OCI-LY1 (cell line): ENCODE measurements around the gene MET.
A peak's percentile ranks its signal among the peaks of the same experiment; 100 is the strongest.

ENCODE experiments used
- H2AFZ ChIP-seq: fragments of 200-600 bp; sonication (generic), shearing (Covaris generic); 2 replicates; pipeline ENCODE4 v1.6.0; 2014; ENCODE audit warnings: antibody characterized with exemption, mild to moderate bottlenecking, low read length
- H3F3A ChIP-seq: fragments of 200-600 bp; sonication (generic), shearing (Covaris generic); 2 replicates; pipeline ENCODE4 v1.6.0; 2014; ENCODE audit warnings: mild to moderate bottlenecking, antibody characterized with exemption, low read length, moderate library complexity; ENCODE audit not compliant: insufficient read depth
- H3K27ac ChIP-seq: fragments of 200-600 bp; sonication (generic); 2 replicates; pipeline ENCODE4 v1.5.1; 2014; ENCODE audit warnings: low read length, mixed run types, mild to moderate bottlenecking, low read depth; ENCODE audit not compliant: poor library complexity, severe bottlenecking
- H3K27me3 ChIP-seq: fragments of 200-600 bp; sonication (generic); 2 replicates; pipeline ENCODE4 v1.6.0; 2014; ENCODE audit warnings: antibody characterized with exemption, mild to moderate bottlenecking, low read length, moderate library complexity; ENCODE audit not compliant: insufficient read depth
- H3K36me3 ChIP-seq: fragments of 200-600 bp; sonication (generic); 2 replicates; pipeline ENCODE4 v1.6.1; 2014; ENCODE audit warnings: mild to moderate bottlenecking, antibody characterized with exemption, low read length, moderate library complexity, mixed read lengths; ENCODE audit not compliant: insufficient read depth
- H3K4me1 ChIP-seq: fragments of 200-600 bp; sonication (generic); 2 replicates; pipeline ENCODE4 v1.5.1; 2014; ENCODE audit warnings: mild to moderate bottlenecking, low read length, moderate library complexity; ENCODE audit not compliant: insufficient read depth, severe bottlenecking
- H3K4me2 ChIP-seq: fragments of 200-600 bp; sonication (generic), shearing (Covaris generic); 2 replicates; pipeline ENCODE4 v1.6.1; 2014; ENCODE audit warnings: low read length
- H3K4me3 ChIP-seq: fragments of 200-600 bp; sonication (generic); 2 replicates; pipeline ENCODE4 v1.5.1; 2014; ENCODE audit warnings: low read length, low read depth, mild to moderate bottlenecking, mixed read lengths; ENCODE audit not compliant: poor library complexity, severe bottlenecking
- H3K79me2 ChIP-seq: fragments of 200-600 bp; shearing (Covaris generic); 2 replicates; pipeline ENCODE4 v1.6.1; 2016; ENCODE audit warnings: mixed run types, low read length, mixed read lengths; ENCODE audit not compliant: insufficient read depth
- H3K9ac ChIP-seq: fragments of 200-600 bp; sonication (generic), shearing (Covaris generic); 2 replicates; pipeline ENCODE4 v1.6.1; 2014; ENCODE audit warnings: mild to moderate bottlenecking, low read length, mixed read lengths
- H3K9me2 ChIP-seq: fragments of 200-600 bp; sonication (generic), shearing (Covaris generic); 2 replicates; pipeline ENCODE4 v1.6.1; 2014; ENCODE audit warnings: low read depth, mild to moderate bottlenecking, low read length, mixed read lengths
- H3K9me3 ChIP-seq: fragments of 200-600 bp; shearing (Covaris generic); 2 replicates; pipeline ENCODE4 v1.6.1; 2014; ENCODE audit warnings: low read length, mixed read lengths
- H4K20me1 ChIP-seq: fragments of 200-600 bp; sonication (generic), shearing (Covaris generic); 2 replicates; pipeline ENCODE4 v1.6.0; 2016; ENCODE audit warnings: mild to moderate bottlenecking, low read length; ENCODE audit not compliant: insufficient read depth
- CTCF ChIP-seq: fragments of 200-600 bp; sonication (generic), shearing (Covaris generic); IDR thresholded peaks from 2 replicates; pipeline ENCODE4 v1.5.1; 2017; ENCODE audit warnings: mild to moderate bottlenecking, antibody characterized with exemption, low read length, moderate library complexity, mixed read lengths
- EZH2 ChIP-seq: fragments of 200-600 bp; sonication (generic), shearing (Covaris generic); IDR thresholded peaks from 2 replicates; pipeline ENCODE4 v1.8.0; 2017; ENCODE audit warnings: borderline replicate concordance, mixed run types, mild to moderate bottlenecking, antibody characterized with exemption, low read length, moderate library complexity, mixed read lengths

The MET gene

GRCh38 chr7:116670409-116671015 lies 1.5 kb upstream of the MET start:
- H3K27me3 ChIP-seq, result no peaks in the 10 kb centered on the region; the same call in 1 of the 2 replicates
- no peaks in the 10 kb centered on the region for H3F3A ChIP-seq

GRCh38 chr7:116671111-116671510 lies 885 bp upstream of the MET start:
- Histone ChIP-seq H3K9me2 (no peaks in the 10 kb centered on the region), H3K79me2 (no peaks in the 10 kb centered on the region), H3F3A (no peaks in the 10 kb centered on the region), H3K4me1 (peaks cover 5% of the 10 kb centered on the region), H4K20me1 (no peaks in the 10 kb centered on the region), H3K27ac (no peak overlapping the region), H2AFZ (no peak overlapping the region), H3K4me2 (no peak overlapping the region), H3K4me3 (no peak overlapping the region), H3K9ac (no peak overlapping the region), H3K36me3 (no peaks in the 10 kb centered on the region), H3K9me3 (no peaks in the 10 kb centered on the region), H3K27me3 (no peaks in the 10 kb centered on the region; the same call in 1 of the 2 replicates)
- no peak for TF ChIP-seq CTCF
- TF ChIP-seq EZH2, result no peak

More at GRCh38 chr7:116670409-116671015, 1.5 kb upstream of the MET start:
- Histone ChIP-seq H3K9me2 (no peaks in the 10 kb centered on the region), H3K4me3 (no peak overlapping the region), H3K4me1 (peaks cover 5% of the 10 kb centered on the region), H3K79me2 (no peaks in the 10 kb centered on the region), H2AFZ (no peak overlapping the region), H3K9me3 (no peaks in the 10 kb centered on the region), H3K27ac (no peak overlapping the region), H3K4me2 (no peak overlapping the region), H4K20me1 (no peaks in the 10 kb centered on the region), H3K9ac (no peak overlapping the region), H3K36me3 (no peaks in the 10 kb centered on the region)
- TF ChIP-seq EZH2, result no peak
- TF ChIP-seq CTCF, result no peak

GRCh38 chr7:116672596-116673456 lies 830 bp downstream of the MET start:
- Histone ChIP-seq H3K9me3 (no peaks in the 10 kb centered on the region), H3K27me3 (no peaks in the 10 kb centered on the region; the same call in 1 of the 2 replicates), H3K36me3 (no peaks in the 10 kb centered on the region), H3K4me1 (peaks cover 5% of the 10 kb centered on the region), H3K27ac (no peak overlapping the region), H3K4me2 (peak overlapping the region; percentile 3; the same call in 1 of the 2 replicates), H2AFZ (no peak overlapping the region), H3K4me3 (no peak overlapping the region), H3K79me2 (no peaks in the 10 kb centered on the region), H3F3A (no peaks in the 10 kb centered on the region), H3K9ac (no peak overlapping the region), H4K20me1 (no peaks in the 10 kb centered on the region), H3K9me2 (no peaks in the 10 kb centered on the region)
- TF ChIP-seq EZH2 (no peak), CTCF (no peak)
